ENCODE results near the gene C11orf52. TPM values are rescaled to one million over a fixed set of nuclear protein-coding genes. Genes with fewer than 3 reads are reported as not detected.

The C11orf52 gene
- total RNA-seq, 1 experiment from 2014 or later, result 10.5 TPM

DNA sequence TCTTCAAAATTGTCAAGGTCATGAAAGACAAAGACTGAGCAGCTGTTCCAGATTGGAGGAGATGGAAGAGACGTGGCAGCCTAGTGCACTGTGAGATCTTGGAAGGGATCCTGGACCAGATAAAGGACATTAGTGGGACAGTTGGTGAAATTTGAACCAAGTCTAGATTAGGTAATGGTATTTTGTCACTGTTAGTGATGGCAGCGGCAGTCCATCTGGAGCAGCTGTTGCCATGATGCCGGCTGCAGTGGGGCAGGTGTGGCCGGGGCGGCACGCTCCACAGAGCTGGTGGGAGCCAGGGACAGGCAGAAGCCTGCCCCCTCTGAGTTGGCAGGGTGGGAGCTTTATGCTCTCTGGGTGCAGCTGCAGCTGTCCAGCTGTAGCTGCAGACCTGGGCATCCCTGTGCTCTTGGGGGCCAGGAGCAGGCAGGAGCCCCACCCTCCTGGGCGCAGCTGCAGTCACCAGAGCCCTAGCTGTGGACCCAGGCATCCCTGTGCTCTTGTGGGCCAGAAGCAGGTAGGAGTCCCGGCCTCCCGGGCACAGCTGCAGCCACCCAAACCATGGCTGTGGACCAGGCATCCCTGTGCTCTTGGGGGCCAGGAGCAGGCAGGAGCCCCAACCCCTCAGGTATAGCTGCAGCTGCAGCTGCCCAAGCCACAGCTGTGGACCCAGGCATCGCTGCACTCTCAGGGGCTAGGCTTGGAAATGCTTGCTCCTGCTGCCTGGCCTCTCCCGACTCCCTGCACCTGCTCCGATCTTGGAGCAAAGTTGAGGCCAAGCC lies 39.1 kb downstream of the C11orf52 start:
- Histone ChIP-seq H3K4me3 (ENCODE audit: low read length) (no peak overlapping the region), H3K9me2 (replicated peaks; ENCODE audit: low read length) (no peaks in the 10 kb centered on the region), H3K79me2 (ENCODE audit: low read length) (no peaks in the 10 kb centered on the region), H3K4me2 (ENCODE audit: low read length) (no peak overlapping the region), H4K20me1 (ENCODE audit: low read length) (no peaks in the 10 kb centered on the region), H3F3A (ENCODE audit: low read length, unreplicated experiment) (no peaks in the 10 kb centered on the region), H3K27ac (ENCODE audit: low read length) (no peak overlapping the region), H3K27me3 (ENCODE audit: low read length) (no peaks in the 10 kb centered on the region), H3K9me3 (ENCODE audit: low read length) (no peaks in the 10 kb centered on the region), H3K4me1 (ENCODE audit: insufficient read depth, low read length) (peaks cover 14% of the 10 kb centered on the region), H2AFZ (ENCODE audit: low read length) (no peak overlapping the region), H3K36me3 (ENCODE audit: low read depth, low read length) (no peaks in the 10 kb centered on the region), H3K9ac (ENCODE audit: low read length) (no peak overlapping the region)
- ATAC-seq (no peak), DNase-seq (no peak)
- BruUV-seq (replicated peaks), result no TSS peak
- TF ChIP-seq CTCF (conservative IDR thresholded peaks at IDR 0.05; ENCODE audit: low read depth, low read length) (no peak), EZH2phosphoT487 (IDR thresholded peaks at IDR 0.05; ENCODE audit: borderline replicate concordance, low read length) (no peak), EZH2 (IDR thresholded peaks at IDR 0.05; ENCODE audit: low read length, unreplicated experiment) (no peak)
- POLR2A ChIA-PET (ENCODE audit: unreplicated experiment), result no interaction called here
- CTCF ChIA-PET, result no interaction called here
- intact Hi-C loops (cut with micrococcal nuclease), result no loop called here

DNA sequence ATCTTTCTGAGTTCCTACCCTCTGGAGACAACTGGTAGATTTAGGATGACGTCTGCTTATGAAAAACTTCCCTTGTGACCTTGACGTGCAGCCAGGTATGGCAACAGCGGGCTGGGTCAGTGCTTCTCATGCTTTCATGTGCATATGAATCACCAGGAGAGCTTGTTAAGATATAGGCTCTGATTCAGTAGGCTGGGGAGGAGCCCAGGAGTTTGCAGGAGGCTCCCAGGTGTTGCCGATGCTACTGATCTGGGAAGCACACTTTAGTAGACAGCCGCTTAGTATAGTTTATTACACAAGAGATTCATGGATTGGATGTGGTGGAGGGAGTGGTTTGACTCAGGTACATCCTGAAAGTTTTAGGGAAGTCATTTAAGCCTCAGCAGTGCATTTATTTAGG lies 42.2 kb downstream of the C11orf52 start:
- peak overlapping the region; percentile 45 for H3K4me2 ChIP-seq (ENCODE audit: low read length)
- H2AFZ ChIP-seq (ENCODE audit: low read length), result peak overlapping the region; percentile 25
- no peak overlapping the region for H3K4me3 ChIP-seq (ENCODE audit: low read length)
- no peaks in the 10 kb centered on the region for H3K9me3 ChIP-seq (ENCODE audit: low read length)
- no peaks in the 10 kb centered on the region for H4K20me1 ChIP-seq (ENCODE audit: low read length)
- CTCF ChIA-PET, result interaction anchor here (1.4 kb wide), 1 partner anchor 21 kb away, joined by 6 read pairs; no protein-coding TSS in a partner anchor
- H3K9ac ChIP-seq (ENCODE audit: low read length), result peak overlapping the region; percentile 3; the same call in 1 of the 2 replicates
- POLR2A ChIA-PET (ENCODE audit: unreplicated experiment), result no interaction called here
- peaks cover 16% of the 10 kb centered on the region for H3K4me1 ChIP-seq (ENCODE audit: insufficient read depth, low read length)
- BruUV-seq (replicated peaks), result no TSS peak
- no peaks in the 10 kb centered on the region for H3F3A ChIP-seq (ENCODE audit: low read length, unreplicated experiment)
- H3K27me3 ChIP-seq (ENCODE audit: low read length), result no peaks in the 10 kb centered on the region
- DNase-seq (peak; percentile 94), ATAC-seq (peak; percentile 97)
- intact Hi-C loops (cut with micrococcal nuclease), result loop anchor here (2.0 kb wide), 1 partner anchor 16 kb away; no protein-coding TSS in a partner anchor
- H3K27ac ChIP-seq (ENCODE audit: low read length), result peak overlapping the region; percentile 82
- no peak for TF ChIP-seq CTCF (conservative IDR thresholded peaks at IDR 0.05; ENCODE audit: low read depth, low read length)
- TF ChIP-seq EZH2phosphoT487 (IDR thresholded peaks at IDR 0.05; ENCODE audit: borderline replicate concordance, low read length), result no peak
- TF ChIP-seq EZH2 (IDR thresholded peaks at IDR 0.05; ENCODE audit: low read length, unreplicated experiment), result no peak
- no peaks in the 10 kb centered on the region for H3K79me2 ChIP-seq (ENCODE audit: low read length)
- H3K9me2 ChIP-seq (replicated peaks; ENCODE audit: low read length), result no peaks in the 10 kb centered on the region
- no peaks in the 10 kb centered on the region for H3K36me3 ChIP-seq (ENCODE audit: low read depth, low read length)

Data from PC-3 (cell line).